Measurements from ENCODE around the gene AGBL4. TPM values are rescaled to one million over a fixed set of nuclear protein-coding genes. Genes with fewer than 3 reads are reported as not detected.

The AGBL4 gene
- total and polyA plus RNA-seq, 2 of the 4 experiments (the other 2 are of a cell fraction), result not detected

DNA sequence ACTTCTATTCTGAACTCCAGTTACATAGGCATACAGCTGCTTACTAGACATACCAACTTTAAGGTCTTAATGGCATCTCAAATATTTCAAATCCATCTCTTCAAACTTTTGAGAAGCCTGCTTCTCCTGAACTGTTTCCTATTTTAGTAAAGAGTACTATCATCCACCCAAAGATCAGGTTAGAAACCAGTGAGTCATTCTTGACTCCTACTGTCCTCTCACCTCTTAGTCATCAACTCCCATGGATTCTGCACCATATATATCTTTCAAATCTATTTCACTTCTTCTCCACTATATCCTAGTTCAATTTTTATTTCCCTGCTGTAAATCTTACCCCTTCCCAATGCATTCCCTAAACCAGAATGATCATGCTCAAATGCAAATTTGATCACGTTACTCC, 1228.9 kb downstream of the AGBL4 start:
- BruUV-seq (replicated peaks), result no TSS peak
- 0% methylated on average over 1 of the region's 1 CpG; no CpG with 5 or more reads in 1 of the 2 experiments for WGBS, 2 experiments (ENCODE audit: extremely low coverage in 2 of 2, insufficient read length in 1 of 2)
- CTCF ChIA-PET, result no interaction called here

More for the DNA sequence above, 1228.9 kb downstream of the AGBL4 start:
- no peak overlapping the region for H3K56ac ChIP-seq (ENCODE audit: extremely low read depth, insufficient read depth, low read length)
- no peak overlapping the region for H3K23ac ChIP-seq (ENCODE audit: low read depth, low read length)
- no peak overlapping the region for H3K9ac ChIP-seq (ENCODE audit: low read depth, low read length)
- intact Hi-C loops (cut with micrococcal nuclease) (no loop called here), in situ Hi-C loops (cut with MboI; ENCODE audit: low sequenced_read_pairs) (no loop called here), dilution Hi-C loops (cut with HindIII; ENCODE audit: low sequenced_read_pairs, unreplicated experiment) (no loop called here)
- no peak overlapping the region for H2AFZ ChIP-seq (replicated peaks; ENCODE audit: low read length, poor library complexity)
- no peak overlapping the region for H2BK120ac ChIP-seq (ENCODE audit: low read depth, low read length)
- no peaks in the 10 kb centered on the region; the same call in 1 of the 2 replicates for H3K9me3 ChIP-seq (ENCODE audit: control insufficient read depth, insufficient read depth, low read length)
- H3K27ac ChIP-seq (ENCODE audit: insufficient read depth, low read length), result no peak overlapping the region
- H2AK9ac ChIP-seq (replicated peaks; ENCODE audit: low read depth, low read length, poor library complexity), result no peak overlapping the region
- no peak overlapping the region for H2AK5ac ChIP-seq (ENCODE audit: low read depth, low read length)
- H2BK20ac ChIP-seq (ENCODE audit: low read depth, low read length), result no peak overlapping the region
- H3K9me1 ChIP-seq (ENCODE audit: insufficient read depth, low read length), result no peaks in the 10 kb centered on the region
- H4K20me1 ChIP-seq (ENCODE audit: insufficient read depth, low read length), result no peaks in the 10 kb centered on the region
- H3K4me1 ChIP-seq (ENCODE audit: control insufficient read depth, insufficient read depth, low read length), result no peaks in the 10 kb centered on the region
- TF ChIP-seq, protein P1, sequence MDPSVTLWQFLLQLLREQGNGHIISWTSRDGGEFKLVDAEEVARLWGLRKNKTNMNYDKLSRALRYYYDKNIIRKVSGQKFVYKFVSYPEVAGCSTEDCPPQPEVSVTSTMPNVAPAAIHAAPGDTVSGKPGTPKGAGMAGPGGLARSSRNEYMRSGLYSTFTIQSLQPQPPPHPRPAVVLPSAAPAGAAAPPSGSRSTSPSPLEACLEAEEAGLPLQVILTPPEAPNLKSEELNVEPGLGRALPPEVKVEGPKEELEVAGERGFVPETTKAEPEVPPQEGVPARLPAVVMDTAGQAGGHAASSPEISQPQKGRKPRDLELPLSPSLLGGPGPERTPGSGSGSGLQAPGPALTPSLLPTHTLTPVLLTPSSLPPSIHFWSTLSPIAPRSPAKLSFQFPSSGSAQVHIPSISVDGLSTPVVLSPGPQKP (IDR thresholded peaks at IDR 0.05; ENCODE audit: borderline replicate concordance, low read depth, low read length), result no peak
- no peak for TF ChIP-seq NFE2L2 (IDR thresholded peaks at IDR 0.05; ENCODE audit: low read depth, low read length)
- no peak for TF ChIP-seq MAFK (IDR thresholded peaks at IDR 0.05; ENCODE audit: low read depth, low read length)
- TF ChIP-seq, protein P2, sequence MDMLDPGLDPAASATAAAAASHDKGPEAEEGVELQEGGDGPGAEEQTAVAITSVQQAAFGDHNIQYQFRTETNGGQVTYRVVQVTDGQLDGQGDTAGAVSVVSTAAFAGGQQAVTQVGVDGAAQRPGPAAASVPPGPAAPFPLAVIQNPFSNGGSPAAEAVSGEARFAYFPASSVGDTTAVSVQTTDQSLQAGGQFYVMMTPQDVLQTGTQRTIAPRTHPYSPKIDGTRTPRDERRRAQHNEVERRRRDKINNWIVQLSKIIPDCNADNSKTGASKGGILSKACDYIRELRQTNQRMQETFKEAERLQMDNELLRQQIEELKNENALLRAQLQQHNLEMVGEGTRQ (IDR thresholded peaks at IDR 0.05; ENCODE audit: low read depth, low read length), result no peak
- TF ChIP-seq RCOR1 (IDR thresholded peaks at IDR 0.05; ENCODE audit: insufficient replicate concordance, low read length), result no peak
- TF ChIP-seq POLR2A (IDR thresholded peaks at IDR 0.05; ENCODE audit: low read depth, low read length), result no peak
- no peak for TF ChIP-seq SMC3 (IDR thresholded peaks at IDR 0.05; ENCODE audit: low read depth, low read length)
- TF ChIP-seq, protein P3, sequence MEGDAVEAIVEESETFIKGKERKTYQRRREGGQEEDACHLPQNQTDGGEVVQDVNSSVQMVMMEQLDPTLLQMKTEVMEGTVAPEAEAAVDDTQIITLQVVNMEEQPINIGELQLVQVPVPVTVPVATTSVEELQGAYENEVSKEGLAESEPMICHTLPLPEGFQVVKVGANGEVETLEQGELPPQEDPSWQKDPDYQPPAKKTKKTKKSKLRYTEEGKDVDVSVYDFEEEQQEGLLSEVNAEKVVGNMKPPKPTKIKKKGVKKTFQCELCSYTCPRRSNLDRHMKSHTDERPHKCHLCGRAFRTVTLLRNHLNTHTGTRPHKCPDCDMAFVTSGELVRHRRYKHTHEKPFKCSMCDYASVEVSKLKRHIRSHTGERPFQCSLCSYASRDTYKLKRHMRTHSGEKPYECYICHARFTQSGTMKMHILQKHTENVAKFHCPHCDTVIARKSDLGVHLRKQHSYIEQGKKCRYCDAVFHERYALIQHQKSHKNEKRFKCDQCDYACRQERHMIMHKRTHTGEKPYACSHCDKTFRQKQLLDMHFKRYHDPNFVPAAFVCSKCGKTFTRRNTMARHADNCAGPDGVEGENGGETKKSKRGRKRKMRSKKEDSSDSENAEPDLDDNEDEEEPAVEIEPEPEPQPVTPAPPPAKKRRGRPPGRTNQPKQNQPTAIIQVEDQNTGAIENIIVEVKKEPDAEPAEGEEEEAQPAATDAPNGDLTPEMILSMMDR (conservative IDR thresholded peaks at IDR 0.05; ENCODE audit: low read depth, low read length), result no peak
- no peak for TF ChIP-seq CHD1 (IDR thresholded peaks at IDR 0.05; ENCODE audit: low read depth, low read length)
- TF ChIP-seq FOS (IDR thresholded peaks at IDR 0.05; ENCODE audit: low read depth, low read length), result no peak
- no peak for TF ChIP-seq RFX5 (IDR thresholded peaks at IDR 0.05; ENCODE audit: low read depth, low read length)
- TF ChIP-seq RAD21 (IDR thresholded peaks at IDR 0.05; ENCODE audit: low read length), result no peak
- TF ChIP-seq CEBPB (IDR thresholded peaks at IDR 0.05; ENCODE audit: low read depth, low read length), result no peak
- no peak for TF ChIP-seq BHLHE40 (IDR thresholded peaks at IDR 0.05; ENCODE audit: low read depth, low read length)
- TF ChIP-seq MXI1 (IDR thresholded peaks at IDR 0.05; ENCODE audit: borderline replicate concordance, low read depth, low read length), result no peak
- TF ChIP-seq MAZ (IDR thresholded peaks at IDR 0.05; ENCODE audit: borderline replicate concordance, low read depth, low read length), result no peak
- H3K14ac ChIP-seq (replicated peaks; ENCODE audit: low read depth, low read length), result no peak overlapping the region
- DNase-seq (no peak), ATAC-seq (ENCODE audit: low read depth) (no peak)
- H3K4me2 ChIP-seq (ENCODE audit: low read depth, low read length), result no peak overlapping the region
- no peak overlapping the region for H2BK5ac ChIP-seq (ENCODE audit: low read depth, low read length, poor library complexity, severe bottlenecking)
- no peak overlapping the region for H3K4me3 ChIP-seq (ENCODE audit: insufficient read depth, low read depth, low read length)
- no peaks in the 10 kb centered on the region for H3K27me3 ChIP-seq (ENCODE audit: control insufficient read depth, insufficient read depth, low read length)
- H3K4ac ChIP-seq (ENCODE audit: low read depth, low read length), result no peak overlapping the region
- no peak overlapping the region for H2BK15ac ChIP-seq (ENCODE audit: low read depth, low read length)
- POLR2A ChIA-PET (ENCODE audit: unreplicated experiment), result no interaction called here
- H3K36me3 ChIP-seq (ENCODE audit: control insufficient read depth, insufficient read depth, low read length), result no peaks in the 10 kb centered on the region
- no peak overlapping the region for H4K5ac ChIP-seq (ENCODE audit: low read depth, low read length)
- no peaks in the 10 kb centered on the region for H3K79me1 ChIP-seq (ENCODE audit: low read depth in 1 of 2, low read length in 2 of 2)
- H4K8ac ChIP-seq (ENCODE audit: low read depth in 2 of 2, low read length in 2 of 2), result no peak overlapping the region
- no peak overlapping the region for H3K18ac ChIP-seq (ENCODE audit: low read depth, low read length)
- H4K91ac ChIP-seq (ENCODE audit: insufficient read depth, low read depth, low read length), result no peak overlapping the region
